HCT116 (cell line): ENCODE results near the gene FHIT.

Source experiments
- CEBPB ChIP-seq: IDR thresholded peaks from 2 replicates; pipeline ENCODE4 v1.6.1; 2012; ENCODE audit warnings: low read depth
- CTCF ChIP-seq, 3 experiments: fragments of 200-600 bp in 1 of 3; sonication (generic) in 1 of 3; IDR thresholded peaks in 2 of 3; conservative IDR thresholded peaks in 1 of 3; 2 replicates each; pipeline ENCODE4 v1.5.1; 2012 to 2017; ENCODE audit warnings: low read depth in 2 of 3, low read length in 2 of 3, antibody characterized with exemption in 1 of 3, borderline replicate concordance in 1 of 3, control low read depth in 1 of 3, mild to moderate bottlenecking in 1 of 3, mixed read lengths in 1 of 3, mixed run types in 1 of 3, moderate library complexity in 1 of 3; ENCODE audit not compliant: insufficient read depth in 1 of 3
- EZH2 ChIP-seq: fragments of 200-600 bp; sonication (generic); IDR thresholded peaks from 2 replicates; pipeline ENCODE4 v1.6.1; 2017; ENCODE audit warnings: antibody characterized with exemption, mixed run types
- EZH2phosphoT487 ChIP-seq: fragments of 200-600 bp; IDR thresholded peaks from 2 replicates; pipeline ENCODE4 v1.6.1; 2018; ENCODE audit warnings: antibody characterized with exemption, borderline replicate concordance
- FOSL1 ChIP-seq: IDR thresholded peaks from 2 replicates; pipeline ENCODE4 v1.6.1; 2012; ENCODE audit warnings: low read depth
- MAX ChIP-seq: IDR thresholded peaks from 2 replicates; pipeline ENCODE4 v1.6.1; 2012
- POLR2A ChIP-seq: IDR thresholded peaks from 2 replicates; pipeline ENCODE4 v1.7.0; 2011; ENCODE audit warnings: borderline replicate concordance; ENCODE audit not compliant: insufficient read depth, insufficient read length; ENCODE audit errors: extremely low read depth
- RAD21 ChIP-seq: IDR thresholded peaks from 2 replicates; pipeline ENCODE4 v1.6.1; 2012; ENCODE audit warnings: low read depth, mild to moderate bottlenecking
- SRF ChIP-seq: IDR thresholded peaks from 2 replicates; pipeline ENCODE4 v1.6.1; 2012; ENCODE audit warnings: low read depth
- YY1 ChIP-seq: IDR thresholded peaks from 2 replicates; pipeline ENCODE4 v1.6.1; 2011; ENCODE audit warnings: low read length, low read depth, moderate library complexity, mild to moderate bottlenecking; ENCODE audit not compliant: insufficient replicate concordance; ENCODE audit errors: extremely low read depth
- ZNF274 ChIP-seq: fragments of 200-500 bp; sonication (Bioruptor generic); IDR thresholded peaks from 2 replicates; pipeline ENCODE4 v1.6.1; 2014; ENCODE audit warnings: mild to moderate bottlenecking, low read depth, low read length, inconsistent platforms

- no peak for TF ChIP-seq EZH2phosphoT487
- no peak for TF ChIP-seq CTCF (IDR thresholded peaks at IDR 0.05 in 2 of 3, conservative IDR thresholded peaks at IDR 0.05 in 1 of 3; ENCODE audit: borderline replicate concordance in 1 of 3, insufficient read depth in 1 of 3, low read depth in 2 of 3, low read length in 2 of 3)
- TF ChIP-seq ZNF274: no peak
- no peak for TF ChIP-seq SRF
- TF ChIP-seq MAX: no peak
- TF ChIP-seq POLR2A: no peak
- TF ChIP-seq CEBPB: no peak
- TF ChIP-seq FOSL1: no peak
- no peak for TF ChIP-seq YY1
- no peak for TF ChIP-seq RAD21
- no peak for TF ChIP-seq EZH2
Measured at GRCh38 chr3:61005591-61005990, 245.7 kb downstream of the FHIT start.
